Limb (tissue), 2 donors: Measurements from ENCODE around the gene C14orf119.
A peak's percentile ranks its signal among the peaks of the same experiment; 100 is the strongest.

Experiments
- DNase-seq, 2 donors: peaks; one replicate each; pipeline ENCODE4 v3.0.0-alpha.2; 2016; ENCODE audit errors: extremely low spot score in 2 of 2

Gene C14orf119

DNA sequence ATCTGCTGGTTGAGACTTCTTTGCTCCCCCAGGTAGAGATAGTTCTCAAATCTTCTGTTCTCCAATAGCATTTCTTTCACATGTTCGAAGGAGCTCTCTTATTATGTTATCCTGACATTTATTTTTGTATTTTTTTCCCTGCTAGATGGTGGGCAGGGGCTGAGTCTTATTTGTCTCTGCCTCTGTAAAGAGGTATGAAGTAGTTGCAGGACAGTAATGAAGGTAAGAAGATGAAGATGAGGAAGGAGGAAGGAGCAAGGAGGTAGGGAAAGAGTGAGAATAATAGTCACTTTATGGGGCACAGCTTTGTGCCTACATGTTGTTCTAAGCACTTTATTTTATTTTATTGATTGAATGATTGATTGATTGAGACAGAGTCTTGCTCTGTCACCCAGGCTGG, 14.5 kb downstream of the C14orf119 start:
- DNase-seq: no peak

DNA sequence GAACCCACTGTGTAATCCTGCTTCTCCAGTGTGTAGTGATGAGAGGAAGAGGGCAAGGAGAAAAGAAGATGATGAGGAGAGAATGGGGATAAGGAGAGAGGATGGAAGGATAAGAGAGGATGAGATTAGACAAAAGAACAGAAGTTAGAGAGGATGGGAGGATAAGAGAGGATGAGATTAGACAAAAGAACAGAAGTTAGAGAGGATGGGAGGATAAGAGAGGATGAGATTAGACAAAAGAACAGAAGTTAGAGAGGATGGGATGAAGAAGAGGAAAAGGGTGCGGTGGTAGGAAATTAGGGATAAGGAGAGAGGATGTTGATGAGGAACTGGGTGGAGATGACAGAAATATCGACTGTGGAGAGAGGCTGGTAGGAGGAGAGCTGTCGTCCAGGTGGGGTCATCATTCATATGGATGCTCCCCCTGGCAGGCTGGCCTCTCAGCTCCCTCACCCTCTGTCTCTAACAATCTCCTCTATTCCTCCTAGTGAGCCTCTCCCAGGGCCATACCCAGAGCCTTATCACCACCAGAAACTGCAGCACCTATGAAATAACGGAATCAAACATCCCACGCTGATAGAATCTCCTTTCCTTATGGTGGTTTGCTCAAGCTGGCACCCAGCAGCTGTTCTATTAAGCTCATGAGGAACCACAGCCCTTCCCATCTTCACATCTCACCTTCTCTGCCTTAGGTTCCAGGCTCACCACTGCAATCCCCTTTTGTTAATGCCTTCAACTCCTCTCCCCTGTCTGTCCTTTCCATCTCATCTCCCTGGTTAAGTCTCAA, 15.5 kb downstream of the C14orf119 start:
- no peak for DNase-seq

DNA sequence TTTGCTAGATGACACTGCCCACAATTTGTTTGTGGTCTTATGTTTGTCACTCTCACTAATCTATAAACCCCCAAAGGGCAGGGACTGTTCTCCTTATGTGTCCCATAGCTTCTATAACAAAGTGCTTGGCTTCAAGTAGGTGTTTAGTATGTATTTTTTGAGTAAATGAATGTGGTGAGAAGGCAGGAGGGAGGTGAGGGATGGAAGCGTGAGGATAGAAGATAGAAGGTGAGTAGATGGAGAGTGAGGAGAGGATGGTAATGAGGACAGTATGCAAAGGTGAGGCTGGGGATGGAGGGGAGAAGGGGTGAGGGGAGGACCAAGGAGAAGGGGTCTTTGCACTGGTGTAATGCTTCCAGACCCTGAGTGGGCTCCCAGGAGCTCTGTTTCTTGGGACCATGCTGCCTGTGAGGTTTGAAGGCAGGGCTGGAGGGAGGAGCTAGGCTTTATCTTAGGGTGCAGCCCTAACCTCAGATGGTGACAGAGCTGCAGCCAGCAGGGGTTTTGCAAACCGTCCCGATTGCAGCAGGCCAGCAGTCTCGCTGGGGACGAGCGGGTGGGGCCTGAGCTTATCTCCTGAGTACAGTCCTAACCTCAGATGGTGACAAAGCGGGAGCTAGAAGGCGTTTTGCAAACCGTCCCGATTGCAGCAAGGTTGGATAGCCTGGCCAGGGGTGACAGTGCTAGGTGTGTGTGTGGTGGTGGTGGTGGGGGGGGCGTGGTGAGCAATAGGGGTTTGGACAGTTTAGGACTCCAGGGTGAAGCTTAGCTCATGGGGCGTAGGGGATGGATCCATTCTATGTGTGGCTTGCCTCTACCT, 17.3 kb downstream of the C14orf119 start:
- no peak for DNase-seq

DNA sequence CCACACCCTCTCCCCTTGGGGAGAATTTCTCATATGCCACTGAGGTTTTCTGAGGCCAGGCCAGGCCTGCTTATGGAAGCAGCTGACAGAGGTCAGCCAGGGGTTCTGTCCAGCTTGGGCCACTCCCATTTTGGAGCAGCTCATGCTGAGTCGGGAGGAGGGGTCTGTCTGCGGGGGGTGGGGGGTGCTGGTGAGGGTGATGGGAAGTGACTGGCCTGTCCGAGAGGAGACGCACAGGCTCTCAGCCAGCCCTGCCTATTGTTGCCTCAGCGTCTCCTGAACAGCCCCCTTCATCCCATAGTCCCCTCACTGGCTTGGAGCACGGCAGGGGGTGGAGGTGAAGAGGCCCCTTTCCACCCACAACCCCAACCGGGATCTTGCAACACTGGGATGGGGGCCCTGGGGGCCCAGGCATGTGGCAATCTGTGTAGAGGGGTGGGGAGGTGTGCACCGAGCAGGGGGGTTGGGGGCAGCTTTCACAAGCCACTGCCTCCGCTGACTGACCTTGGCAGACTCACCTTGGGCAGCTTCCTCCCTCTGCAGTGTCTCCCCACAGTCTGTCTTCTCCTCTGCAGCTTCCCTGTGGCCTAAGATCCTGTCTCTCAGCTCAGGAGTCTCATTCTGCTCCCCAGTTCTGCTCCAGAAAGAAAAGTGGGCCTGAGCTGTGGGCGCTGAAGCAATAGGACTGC, 18.3 kb downstream of the C14orf119 start:
- DNase-seq: no peak

DNA sequence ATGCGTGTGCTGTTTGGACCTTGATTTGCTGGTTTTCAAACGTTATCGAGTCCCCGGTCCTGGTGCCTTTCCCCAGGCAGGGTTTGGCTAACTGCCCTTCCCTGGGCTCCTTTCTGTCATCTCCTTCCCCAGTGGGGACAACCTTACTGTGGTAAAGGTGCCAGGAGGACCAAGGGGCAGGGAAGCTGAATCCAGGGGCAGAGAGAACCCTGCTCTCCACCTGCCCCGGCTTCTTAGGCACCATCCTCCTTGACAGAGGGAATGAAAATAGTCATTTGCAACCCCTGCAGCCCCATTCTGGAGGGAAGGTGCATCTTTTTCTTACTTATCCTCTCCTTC, 18.8 kb downstream of the C14orf119 start:
- no peak for DNase-seq

DNA sequence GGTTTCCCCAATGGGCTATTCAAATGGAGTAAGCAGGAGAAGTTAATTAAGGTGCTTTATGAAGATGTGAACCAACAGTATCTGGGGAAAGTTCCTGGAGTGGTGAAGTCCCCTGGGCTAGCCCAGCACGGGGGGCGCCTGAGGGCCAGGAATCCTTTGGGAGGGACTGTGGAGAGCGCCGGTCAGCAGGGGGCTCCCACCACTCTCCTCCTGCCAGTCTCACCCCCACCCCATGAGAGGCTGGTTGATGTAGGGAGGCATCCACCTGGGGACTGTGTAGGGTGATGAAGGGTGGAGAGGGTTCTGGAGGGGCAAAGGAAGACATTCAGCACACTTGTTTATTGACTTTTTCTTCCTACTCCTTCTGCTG, 19.3 kb downstream of the C14orf119 start:
- no peak for DNase-seq

DNA sequence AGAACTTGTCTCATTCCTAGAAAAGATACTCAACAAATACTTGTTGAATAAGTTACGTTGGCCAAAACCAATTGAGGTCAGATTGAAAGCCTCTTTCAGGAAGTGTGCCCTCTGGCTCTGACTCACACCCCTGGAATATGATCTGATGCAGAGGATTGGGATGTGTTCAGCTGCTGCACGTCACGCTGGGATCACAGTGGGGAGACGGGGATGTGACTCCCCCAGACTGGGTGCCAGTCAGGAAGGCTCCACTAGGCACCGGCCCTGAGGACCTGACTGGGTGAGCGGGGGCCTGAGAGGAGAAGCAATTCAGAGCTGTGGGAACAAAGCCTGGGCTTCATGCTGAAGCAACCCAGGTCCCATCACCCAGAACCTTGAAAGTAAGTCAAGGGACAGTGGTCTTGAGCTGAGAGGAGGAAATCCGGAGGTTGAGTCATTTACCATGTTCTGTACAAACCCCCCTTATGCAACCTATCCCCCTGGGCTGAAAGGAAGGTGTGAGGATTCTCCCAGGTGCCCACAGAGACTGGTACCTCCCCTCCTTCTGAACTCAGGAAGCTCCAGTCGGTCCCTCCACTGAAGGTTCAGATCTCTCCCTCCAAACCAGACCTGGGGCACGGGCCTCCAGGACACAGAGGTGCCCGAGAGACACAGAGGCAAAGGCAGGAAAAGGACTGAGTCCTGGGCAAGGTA, 19.9 kb downstream of the C14orf119 start:
- no peak for DNase-seq

DNA sequence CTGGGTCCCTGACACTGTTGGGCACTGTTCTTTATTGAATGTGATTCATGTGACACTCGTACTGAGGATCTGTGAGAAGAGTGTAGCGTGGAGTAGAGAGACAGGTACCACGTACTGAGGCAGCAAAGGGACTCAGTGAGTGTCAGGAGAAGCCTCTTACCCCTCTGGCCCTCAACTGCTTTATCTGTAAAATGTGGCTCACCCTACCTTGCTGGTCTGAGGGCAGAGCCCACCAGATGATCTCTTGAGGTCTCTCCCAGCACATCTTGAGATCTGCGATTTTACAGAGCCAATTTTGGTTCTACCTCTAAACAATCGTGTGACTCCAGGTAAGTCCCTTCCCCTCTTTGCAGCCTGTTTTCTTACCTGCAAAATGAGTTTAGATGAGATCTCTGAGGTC, 20.6 kb downstream of the C14orf119 start:
- DNase-seq: no peak

DNA sequence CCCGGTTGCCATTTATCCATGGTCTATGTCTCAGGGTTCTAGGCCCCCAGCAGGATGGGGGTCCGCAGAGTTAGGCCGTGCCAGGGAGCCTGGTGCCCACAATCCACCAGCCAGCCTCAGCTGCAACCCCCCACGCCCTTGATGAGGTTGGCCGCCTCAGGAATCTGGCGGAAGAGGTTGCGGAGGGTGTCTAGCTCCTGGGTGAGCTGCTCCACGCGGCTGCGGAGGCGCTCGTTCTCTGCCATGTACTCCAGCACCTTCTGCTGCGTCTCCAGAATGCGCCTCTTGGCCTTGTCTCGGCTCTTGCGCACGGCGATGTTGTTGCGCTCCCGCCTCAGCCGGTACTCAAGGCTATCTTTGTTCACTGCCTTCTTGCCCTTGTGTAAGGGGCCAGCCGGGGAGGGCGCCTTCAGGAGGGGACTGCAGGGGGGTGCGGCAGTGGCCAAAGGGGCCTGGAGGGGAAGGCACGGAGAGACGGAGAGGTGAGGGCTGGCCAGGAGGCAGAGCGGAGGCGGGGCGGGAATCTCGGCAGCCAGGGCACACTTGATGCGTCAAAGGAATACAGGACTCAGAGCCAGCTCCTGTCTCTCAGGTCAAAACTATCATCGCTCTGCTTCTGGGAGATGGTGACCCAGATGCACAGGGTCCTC, 22.2 kb downstream of the C14orf119 start:
- DNase-seq: no peak

DNA sequence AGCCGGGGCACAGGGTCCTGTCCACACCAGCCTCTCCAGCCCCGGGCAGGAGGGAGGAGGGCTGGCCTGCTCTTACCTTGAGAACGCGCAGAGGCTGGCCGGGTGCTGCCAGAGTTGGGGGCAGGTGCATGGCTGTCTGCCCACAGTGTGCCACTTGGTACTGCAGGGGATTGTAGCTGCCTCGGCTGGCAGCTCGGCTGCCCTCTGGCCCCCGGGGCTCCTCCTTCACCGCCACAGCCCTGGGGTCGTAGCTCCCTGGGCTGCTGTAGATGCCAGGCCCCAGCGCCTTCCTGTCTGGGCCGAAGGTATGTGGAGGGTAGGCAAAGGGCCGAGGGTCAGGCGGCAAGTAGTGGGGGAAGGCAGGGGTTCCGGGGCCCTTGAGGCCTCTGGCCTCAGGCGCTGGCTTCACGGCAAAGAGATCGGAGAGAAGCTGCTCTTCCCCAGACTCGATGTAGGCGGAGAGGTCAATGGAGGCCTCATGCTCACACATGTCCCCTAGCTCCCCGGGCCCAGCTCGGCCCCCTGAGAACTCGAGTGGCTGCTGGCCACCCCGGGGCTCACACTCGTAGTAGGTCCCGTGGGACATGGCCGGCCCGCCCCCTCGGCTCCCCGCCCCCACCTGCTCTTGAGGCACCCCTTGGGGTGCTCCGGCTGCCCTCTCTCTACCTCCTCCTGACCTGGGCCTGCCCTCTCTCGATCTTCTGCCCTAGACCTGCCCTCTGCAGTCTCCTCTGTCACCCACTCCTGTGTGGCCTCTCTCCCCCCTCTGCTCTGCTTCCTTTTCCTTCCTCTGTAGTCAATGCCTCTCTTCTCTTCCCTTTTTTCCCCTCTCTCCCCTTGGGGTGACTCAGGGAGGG, 23.4 kb downstream of the C14orf119 start, which contains the start of gene CEBPE:
CEBPE (minus strand) TSS at position 750 of the 857 bp plus-strand sequence; CDS start at position 586, 164 bp downstream.
- no peak for DNase-seq

DNA sequence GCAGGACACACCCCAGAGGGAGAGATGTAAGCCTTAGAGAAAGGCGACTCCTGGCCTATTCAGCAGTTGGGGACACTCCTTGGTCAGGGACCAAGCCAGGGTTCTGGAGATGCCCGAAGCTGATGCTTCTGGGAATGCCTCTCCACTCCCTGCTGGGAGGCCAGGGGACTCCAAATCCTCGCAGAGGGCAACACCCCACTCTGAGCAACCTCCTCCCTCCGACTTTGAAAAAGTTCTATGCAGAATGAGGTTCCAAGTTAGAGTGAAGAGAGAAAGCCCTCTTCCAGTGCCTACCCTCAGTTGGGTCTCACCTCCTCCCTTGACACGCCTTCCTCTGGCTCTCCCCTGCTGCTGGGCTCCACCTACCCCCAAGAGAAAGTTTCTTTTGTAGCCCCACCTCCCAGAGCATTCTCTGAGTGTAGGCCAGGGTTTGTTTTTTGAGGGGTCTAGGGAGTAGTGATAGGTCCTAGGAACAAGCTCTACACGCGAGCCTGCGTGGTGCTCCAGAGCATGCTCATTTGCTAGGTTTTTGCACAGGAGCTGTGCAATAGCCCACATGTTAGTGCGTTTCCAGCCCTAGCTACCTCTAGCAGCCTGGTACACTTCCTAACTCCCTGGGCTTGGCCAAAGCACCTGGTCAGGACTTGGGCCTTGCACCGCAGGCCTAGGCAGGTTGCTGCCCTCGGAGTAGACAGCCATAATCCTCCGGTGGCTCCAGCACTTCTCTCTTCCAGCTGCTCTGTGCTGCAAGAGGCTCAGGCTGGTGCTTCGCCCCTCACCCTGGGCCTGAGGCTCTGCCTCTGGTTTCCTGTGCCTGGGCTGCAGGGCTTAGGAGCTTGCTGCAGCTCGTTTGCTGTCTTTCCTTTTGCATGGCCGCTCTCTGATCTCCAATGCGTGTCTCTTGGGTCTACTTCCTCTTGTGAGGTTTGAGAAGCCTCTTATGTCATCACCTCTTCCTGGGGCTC, 24.3 kb downstream of the C14orf119 start:
- DNase-seq: no peak

DNA sequence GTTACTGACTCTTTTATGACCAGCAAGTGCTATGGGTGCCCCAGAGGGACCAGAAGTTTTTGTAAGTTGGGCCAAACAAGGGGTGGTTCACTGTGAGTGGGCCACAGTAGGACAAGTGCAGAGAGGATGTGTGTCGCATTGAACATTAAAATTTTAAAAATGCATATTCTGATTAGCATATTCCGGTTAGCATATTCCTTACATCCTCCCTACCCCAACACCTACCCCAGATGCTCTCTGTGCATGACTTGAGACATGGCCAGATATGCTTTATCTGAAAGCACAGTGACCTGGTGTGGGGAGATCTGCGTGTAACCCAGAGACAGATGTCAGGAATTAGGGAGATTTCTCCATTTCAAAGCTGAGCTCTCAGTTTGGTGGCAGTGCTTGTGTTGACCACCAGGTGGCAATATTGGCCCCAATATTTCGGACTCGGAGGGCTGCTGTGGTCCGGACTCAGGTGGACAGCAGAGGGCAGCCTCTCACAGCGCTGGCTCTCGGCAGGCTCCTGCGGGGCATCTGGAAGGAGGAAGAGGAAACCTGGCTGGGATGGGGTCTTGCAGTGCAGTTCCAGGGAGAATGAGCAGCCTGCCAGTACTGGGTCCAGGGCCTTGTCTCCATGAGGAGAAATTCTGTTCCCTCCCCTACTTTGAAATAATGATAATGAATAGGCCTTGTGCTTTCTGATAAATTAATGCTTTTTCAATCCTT, 25.4 kb downstream of the C14orf119 start:
- peak; percentile 90 to 92 for DNase-seq

DNA sequence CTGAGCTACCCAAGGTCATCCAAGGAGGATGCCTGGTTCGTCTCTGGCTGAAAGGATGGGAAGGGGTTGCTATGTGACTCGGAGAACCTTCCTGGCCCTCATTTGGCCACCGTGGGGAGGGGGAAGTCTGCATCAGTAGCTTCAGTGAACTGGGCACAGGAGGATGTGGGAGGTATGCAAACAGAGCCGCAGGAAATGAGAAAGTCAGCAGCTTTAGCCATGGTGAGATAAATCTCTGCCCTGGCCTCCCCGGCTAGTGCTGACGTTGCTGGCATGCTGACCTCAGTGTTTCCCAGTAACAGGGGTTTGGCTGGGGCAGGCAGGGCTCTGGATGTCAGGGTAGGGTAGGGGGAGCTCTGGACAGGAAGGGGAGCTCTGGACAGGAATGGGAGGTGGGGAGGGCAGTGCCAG, 26.1 kb downstream of the C14orf119 start:
- no peak for DNase-seq

DNA sequence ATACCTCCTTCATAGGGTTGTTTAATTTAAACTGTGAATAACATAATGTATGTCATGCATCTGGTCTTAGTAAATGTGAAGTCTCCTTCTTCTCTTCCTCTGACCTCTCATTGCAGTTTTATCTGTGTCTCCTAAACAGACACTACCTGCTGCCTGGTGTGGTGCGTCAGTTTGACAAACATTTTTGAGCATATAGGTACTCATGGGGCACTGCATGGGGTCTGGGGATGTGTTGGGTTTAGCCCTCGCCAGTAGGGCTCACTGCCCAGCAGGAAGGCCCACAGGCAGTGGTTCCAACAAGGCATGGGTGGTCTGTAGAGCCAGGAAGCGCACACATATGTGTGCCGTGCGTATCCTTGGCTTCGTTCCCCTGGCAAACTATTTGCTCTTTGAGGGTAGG, 26.8 kb downstream of the C14orf119 start:
- DNase-seq: no peak

DNA sequence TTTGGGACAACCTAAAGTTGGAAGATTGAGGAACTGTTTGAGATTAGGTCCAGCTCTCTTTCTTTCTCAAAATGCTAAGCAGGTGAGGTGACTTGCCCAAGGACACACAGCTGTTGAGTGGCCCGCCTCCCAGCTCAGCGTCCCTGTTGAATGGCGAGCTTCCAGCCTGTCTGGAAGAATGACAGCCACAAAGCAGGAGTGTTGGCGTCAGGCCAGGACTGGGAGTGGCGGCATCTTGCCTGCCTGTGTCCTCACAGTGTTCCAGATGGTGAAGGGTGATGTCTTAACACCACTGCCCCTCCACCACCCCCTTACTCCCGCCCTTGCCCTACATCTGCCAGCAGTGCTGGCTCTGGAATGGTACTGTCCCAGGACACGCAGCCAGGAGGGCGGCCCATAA, 28.1 kb downstream of the C14orf119 start:
- peak in 1 of 2 donors; percentile 51 for DNase-seq

DNA sequence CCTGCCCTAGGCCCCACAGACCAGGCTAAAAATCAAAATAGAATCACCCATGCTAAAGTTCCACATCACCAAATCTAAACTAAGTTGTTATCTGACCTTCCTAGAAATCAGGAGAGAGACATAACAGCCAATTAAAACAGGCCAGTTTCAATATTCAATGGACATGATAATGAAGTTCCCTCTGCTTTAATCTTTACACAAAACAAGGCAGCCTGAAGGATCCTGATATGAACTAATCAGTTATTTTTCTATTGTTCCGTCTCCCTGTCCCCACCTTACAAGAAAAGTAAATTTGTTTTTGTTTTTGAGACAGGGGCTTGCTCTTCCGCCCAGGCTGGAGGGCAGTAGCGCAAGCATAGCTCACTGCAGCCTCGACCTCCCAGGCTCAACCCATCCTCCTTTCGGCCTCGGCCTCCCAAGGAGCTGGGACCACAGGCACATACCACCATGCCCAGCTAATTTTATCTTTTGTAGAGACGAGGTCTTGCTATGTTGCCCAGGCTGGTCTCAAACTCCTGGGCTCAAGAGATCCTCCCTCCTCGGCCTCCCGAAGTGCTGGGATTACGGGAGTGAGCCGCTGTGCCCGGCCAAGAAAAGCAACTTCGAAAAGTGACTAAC, 29.1 kb downstream of the C14orf119 start:
- DNase-seq: no peak

DNA sequence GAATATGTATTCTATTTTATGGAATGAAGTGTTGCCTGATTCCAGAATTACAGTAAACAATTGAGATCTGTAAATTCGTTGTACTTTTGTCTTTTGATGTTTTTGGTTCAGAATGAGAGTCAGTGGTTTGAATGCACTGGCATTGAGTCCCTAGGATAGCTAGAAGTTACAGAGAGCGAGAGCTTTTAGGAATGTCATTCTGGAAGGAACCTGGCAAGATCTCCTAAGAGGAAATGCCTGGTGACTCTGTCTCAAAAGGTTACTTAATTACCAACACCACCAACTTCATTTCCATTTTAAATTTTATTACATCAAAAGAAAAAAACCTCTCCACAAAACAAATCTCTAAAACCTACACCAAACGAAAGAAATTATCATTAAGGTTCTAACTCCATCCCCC, 29.7 kb downstream of the C14orf119 start:
- no peak for DNase-seq

DNA sequence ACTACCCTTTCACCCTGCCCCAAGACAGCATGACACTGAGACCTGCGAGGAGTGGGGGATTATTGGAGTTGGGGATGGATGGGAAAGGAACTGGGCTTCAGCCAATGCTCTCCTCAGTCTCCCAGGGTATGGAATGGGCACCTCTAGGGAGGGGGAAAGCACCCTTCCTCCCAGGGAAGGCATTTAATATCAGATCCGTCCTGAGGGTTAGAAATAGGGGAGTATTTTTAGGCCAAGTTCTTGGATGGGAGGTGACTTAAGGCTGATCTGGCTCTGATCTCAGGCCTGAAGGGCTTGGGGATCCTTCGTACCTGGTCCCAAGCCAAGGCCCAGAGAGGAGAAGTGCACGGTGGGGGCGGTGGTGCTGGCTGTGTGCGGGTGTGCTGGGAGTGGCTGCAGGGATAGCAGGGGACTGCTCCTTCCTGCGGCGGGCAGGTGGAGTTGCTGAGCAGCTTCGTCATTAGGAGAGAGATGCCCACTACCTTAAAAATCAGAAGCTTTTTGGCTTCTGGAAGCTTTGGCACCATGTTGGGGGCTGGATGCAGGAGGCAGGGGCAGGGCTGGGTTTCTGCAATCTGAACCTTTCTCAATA, 30.7 kb downstream of the C14orf119 start:
- DNase-seq: no peak
